ENCODE measurements around the gene FBLN1. TPM values are rescaled to one million over a fixed set of nuclear protein-coding genes. Genes with fewer than 3 reads are reported as not detected.

The FBLN1 gene
- total and polyA plus RNA-seq, 2 of the 13 experiments (the other 11 are each of a cell fraction or from before 2014, with no cell fraction given): 37.3 to 103 TPM

- no peaks in the 10 kb centered on the region for H3K79me2 ChIP-seq (ENCODE audit: insufficient read depth, low read length)
- H2AFZ ChIP-seq (ENCODE audit: low read length): peak overlapping the region; percentile 86
- WGBS (ENCODE audit: low lambda C conversion rate): 2% methylated on average over 6 of the region's 6 CpGs
- DNase-seq (ENCODE audit: low spot score): peak; percentile 41
- ChIA-PET POLR2A (interaction anchor here (0.9 to 1.3 kb wide), 3 partner anchors 9 to 120 kb away, joined by 3 to 4 read pairs (median 3); no protein-coding TSS in a partner anchor), CTCF (ENCODE audit: low intra/inter-chr PET ratio, low total read pairs) (no interaction called here)
- H4K20me1 ChIP-seq (ENCODE audit: insufficient read depth, low read length): no peaks in the 10 kb centered on the region
- intact Hi-C loops (cut with micrococcal nuclease; ENCODE audit: unreplicated experiment) (no loop called here), in situ Hi-C loops (cut with HindIII; ENCODE audit: extremely low pct_ligation_motif_present, low pct_unique_long_range_greater_than_20kb) (no loop called here)
- no peaks in the 10 kb centered on the region for H3K27me3 ChIP-seq (ENCODE audit: control insufficient read depth in 1 of 2, insufficient read depth in 2 of 2, low read length in 2 of 2)
- H3K4me2 ChIP-seq (ENCODE audit: low read depth, low read length): peak overlapping the region; percentile 84
- peak; percentile 36 for FAIRE-seq
- peaks cover 61% of the 10 kb centered on the region for H3K4me1 ChIP-seq (ENCODE audit: insufficient read depth, low read length)
- 0 out of 3 replicates have a peak, but pooled peaks have one; percentile 20 for ATAC-seq
- peak overlapping the region; percentile 16 for H3K27ac ChIP-seq (ENCODE audit: extremely low read length, insufficient read depth, low read length)
- no peaks in the 10 kb centered on the region for H3K9me3 ChIP-seq (ENCODE audit: low read length)
- peak overlapping the region; percentile 61 for H3K9ac ChIP-seq (ENCODE audit: insufficient read depth, low read depth, low read length)
- H3K4me3 ChIP-seq (replicated peaks in 1 of 3; ENCODE audit: insufficient read depth in 1 of 3, low read depth in 2 of 3, low read length in 3 of 3): peak overlapping the region; percentile 18 to 53 (median 27); a peak in 5 of 6 replicates
- H3K36me3 ChIP-seq (replicated peaks in 1 of 2; ENCODE audit: control insufficient read depth in 1 of 2, insufficient read depth in 2 of 2, low read length in 2 of 2): no peaks in the 10 kb centered on the region
- BruUV-seq (replicated peaks): no TSS peak
- TF ChIP-seq, protein P1, sequence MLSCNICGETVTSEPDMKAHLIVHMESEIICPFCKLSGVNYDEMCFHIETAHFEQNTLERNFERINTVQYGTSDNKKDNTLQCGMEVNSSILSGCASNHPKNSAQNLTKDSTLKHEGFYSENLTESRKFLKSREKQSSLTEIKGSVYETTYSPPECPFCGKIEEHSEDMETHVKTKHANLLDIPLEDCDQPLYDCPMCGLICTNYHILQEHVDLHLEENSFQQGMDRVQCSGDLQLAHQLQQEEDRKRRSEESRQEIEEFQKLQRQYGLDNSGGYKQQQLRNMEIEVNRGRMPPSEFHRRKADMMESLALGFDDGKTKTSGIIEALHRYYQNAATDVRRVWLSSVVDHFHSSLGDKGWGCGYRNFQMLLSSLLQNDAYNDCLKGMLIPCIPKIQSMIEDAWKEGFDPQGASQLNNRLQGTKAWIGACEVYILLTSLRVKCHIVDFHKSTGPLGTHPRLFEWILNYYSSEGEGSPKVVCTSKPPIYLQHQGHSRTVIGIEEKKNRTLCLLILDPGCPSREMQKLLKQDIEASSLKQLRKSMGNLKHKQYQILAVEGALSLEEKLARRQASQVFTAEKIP (CRISPR knock-in tag; IDR thresholded peaks at IDR 0.05; ENCODE audit: borderline replicate concordance): no peak
- no peak for TF ChIP-seq ZNF569 (CRISPR knock-in tag; IDR thresholded peaks at IDR 0.05; ENCODE audit: borderline replicate concordance)
- TF ChIP-seq ZNF329 (CRISPR knock-in tag; IDR thresholded peaks at IDR 0.05; ENCODE audit: low read depth): no peak
- peak; percentile 56; the same call in 1 of the 2 replicates for TF ChIP-seq TCF7 (IDR thresholded peaks at IDR 0.05; ENCODE audit: low read depth)
- TF ChIP-seq, protein P2, sequence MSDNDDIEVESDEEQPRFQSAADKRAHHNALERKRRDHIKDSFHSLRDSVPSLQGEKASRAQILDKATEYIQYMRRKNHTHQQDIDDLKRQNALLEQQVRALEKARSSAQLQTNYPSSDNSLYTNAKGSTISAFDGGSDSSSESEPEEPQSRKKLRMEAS (IDR thresholded peaks at IDR 0.05): 0 out of 2 replicates have a peak, but pooled peaks have one; percentile 9
- no peak for TF ChIP-seq TFE3 (CRISPR knock-in tag; IDR thresholded peaks at IDR 0.05)
- TF ChIP-seq, protein P3, sequence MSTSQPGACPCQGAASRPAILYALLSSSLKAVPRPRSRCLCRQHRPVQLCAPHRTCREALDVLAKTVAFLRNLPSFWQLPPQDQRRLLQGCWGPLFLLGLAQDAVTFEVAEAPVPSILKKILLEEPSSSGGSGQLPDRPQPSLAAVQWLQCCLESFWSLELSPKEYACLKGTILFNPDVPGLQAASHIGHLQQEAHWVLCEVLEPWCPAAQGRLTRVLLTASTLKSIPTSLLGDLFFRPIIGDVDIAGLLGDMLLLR (CRISPR knock-in tag; IDR thresholded peaks at IDR 0.05): no peak
- no peak for TF ChIP-seq NRL (CRISPR knock-in tag; IDR thresholded peaks at IDR 0.05; ENCODE audit: borderline replicate concordance)
- no peak for TF ChIP-seq ZNF343 (CRISPR knock-in tag; IDR thresholded peaks at IDR 0.05)
- no peak for TF ChIP-seq MLX (CRISPR knock-in tag; IDR thresholded peaks at IDR 0.05)
- TF ChIP-seq, protein P4, sequence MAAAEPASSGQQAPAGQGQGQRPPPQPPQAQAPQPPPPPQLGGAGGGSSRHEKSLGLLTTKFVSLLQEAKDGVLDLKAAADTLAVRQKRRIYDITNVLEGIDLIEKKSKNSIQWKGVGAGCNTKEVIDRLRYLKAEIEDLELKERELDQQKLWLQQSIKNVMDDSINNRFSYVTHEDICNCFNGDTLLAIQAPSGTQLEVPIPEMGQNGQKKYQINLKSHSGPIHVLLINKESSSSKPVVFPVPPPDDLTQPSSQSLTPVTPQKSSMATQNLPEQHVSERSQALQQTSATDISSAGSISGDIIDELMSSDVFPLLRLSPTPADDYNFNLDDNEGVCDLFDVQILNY (CRISPR knock-in tag; conservative IDR thresholded peaks at IDR 0.05): no peak
- no peak for TF ChIP-seq GABPA (IDR thresholded peaks at IDR 0.05; ENCODE audit: low read depth, low read length)
- 0 out of 2 replicates have a peak, but pooled peaks have one; percentile 25 for TF ChIP-seq GABPA (CRISPR knock-in tag; IDR thresholded peaks at IDR 0.05; ENCODE audit: low read depth)
- no peak for TF ChIP-seq ZSCAN20 (CRISPR knock-in tag; IDR thresholded peaks at IDR 0.05; ENCODE audit: borderline replicate concordance)
- TF ChIP-seq MXD1 (CRISPR knock-in tag; IDR thresholded peaks at IDR 0.05): no peak
- no peak for TF ChIP-seq YEATS4 (CRISPR knock-in tag; IDR thresholded peaks at IDR 0.05; ENCODE audit: borderline replicate concordance)
- no peak for TF ChIP-seq ZKSCAN5 (CRISPR knock-in tag; IDR thresholded peaks at IDR 0.05)
- TF ChIP-seq AKAP8 (CRISPR knock-in tag; IDR thresholded peaks at IDR 0.05): no peak
- no peak for TF ChIP-seq ZC3H13 (CRISPR knock-in tag; IDR thresholded peaks at IDR 0.05)
Measured at GRCh38 chr22:45473626-45474237, 29.0 kb upstream of the FBLN1 start.

Data from HepG2 (cell line).